ENCODE data around the gene NPIPB6. TPM values are rescaled to one million over a fixed set of nuclear protein-coding genes. Genes with fewer than 3 reads are reported as not detected.

NPIPB6 gene
- total RNA-seq, 1 donor from 2014 or later: 1.7 TPM

DNA sequence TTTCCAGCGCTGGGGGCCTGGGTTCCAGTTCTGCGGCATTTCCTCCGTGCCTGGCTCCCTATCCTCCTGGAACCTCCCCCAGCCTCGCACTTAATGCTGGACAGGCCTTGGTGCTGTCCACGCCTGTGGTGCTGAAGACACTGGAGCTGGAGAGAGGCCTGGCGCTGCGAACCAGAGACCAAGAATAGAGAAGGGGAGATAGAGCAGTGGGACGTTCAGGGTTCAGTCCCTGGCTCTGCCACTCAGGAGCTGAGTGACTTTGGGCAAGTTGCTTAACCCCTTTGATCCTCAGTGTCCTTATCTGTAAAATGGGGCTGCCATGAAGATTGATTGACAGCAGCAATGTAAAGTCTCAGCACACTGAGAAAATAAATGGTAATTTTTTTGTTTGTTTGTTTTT is 59.1 kb downstream of the NPIPB6 start:
- no peaks in the 10 kb centered on the region for H3K27me3 ChIP-seq
- TF ChIP-seq, protein P1, sequence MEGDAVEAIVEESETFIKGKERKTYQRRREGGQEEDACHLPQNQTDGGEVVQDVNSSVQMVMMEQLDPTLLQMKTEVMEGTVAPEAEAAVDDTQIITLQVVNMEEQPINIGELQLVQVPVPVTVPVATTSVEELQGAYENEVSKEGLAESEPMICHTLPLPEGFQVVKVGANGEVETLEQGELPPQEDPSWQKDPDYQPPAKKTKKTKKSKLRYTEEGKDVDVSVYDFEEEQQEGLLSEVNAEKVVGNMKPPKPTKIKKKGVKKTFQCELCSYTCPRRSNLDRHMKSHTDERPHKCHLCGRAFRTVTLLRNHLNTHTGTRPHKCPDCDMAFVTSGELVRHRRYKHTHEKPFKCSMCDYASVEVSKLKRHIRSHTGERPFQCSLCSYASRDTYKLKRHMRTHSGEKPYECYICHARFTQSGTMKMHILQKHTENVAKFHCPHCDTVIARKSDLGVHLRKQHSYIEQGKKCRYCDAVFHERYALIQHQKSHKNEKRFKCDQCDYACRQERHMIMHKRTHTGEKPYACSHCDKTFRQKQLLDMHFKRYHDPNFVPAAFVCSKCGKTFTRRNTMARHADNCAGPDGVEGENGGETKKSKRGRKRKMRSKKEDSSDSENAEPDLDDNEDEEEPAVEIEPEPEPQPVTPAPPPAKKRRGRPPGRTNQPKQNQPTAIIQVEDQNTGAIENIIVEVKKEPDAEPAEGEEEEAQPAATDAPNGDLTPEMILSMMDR (IDR thresholded peaks at IDR 0.05): no peak

DNA sequence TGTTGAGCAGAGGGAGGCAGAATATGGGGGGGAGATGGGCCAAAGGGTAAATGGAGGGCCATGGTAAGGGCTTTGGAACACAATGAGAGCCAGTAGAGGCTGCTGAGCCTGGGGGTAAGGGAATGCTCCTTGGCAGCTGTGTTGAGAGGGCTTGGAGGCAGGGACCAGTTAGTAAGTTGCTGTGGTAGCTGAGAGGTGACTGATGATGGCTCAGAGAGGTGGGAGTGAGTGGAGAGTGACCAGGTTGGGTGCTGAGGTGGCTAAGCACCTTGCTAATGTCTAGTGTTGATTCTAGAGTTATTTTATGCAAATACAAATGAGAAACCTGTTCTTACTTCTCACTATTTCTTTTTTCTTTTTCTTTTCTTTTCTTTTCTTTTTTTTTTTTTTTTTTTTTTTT is 60.2 kb downstream of the NPIPB6 start:
- intact Hi-C loops (cut with DNase I): no loop called here
- no peaks in the 10 kb centered on the region for H3K27me3 ChIP-seq

More for the DNA sequence above, 59.1 kb downstream of the NPIPB6 start:
- intact Hi-C loops (cut with DNase I): no loop called here
- Histone ChIP-seq H3K4me1 (no peaks in the 10 kb centered on the region), H3K9me3 (no peaks in the 10 kb centered on the region), H3K36me3 (no peaks in the 10 kb centered on the region), H3K4me3 (no peak overlapping the region), H3K27ac (no peak overlapping the region)
- no peak for DNase-seq (ENCODE audit: low spot score in 2 of 2)

DNA sequence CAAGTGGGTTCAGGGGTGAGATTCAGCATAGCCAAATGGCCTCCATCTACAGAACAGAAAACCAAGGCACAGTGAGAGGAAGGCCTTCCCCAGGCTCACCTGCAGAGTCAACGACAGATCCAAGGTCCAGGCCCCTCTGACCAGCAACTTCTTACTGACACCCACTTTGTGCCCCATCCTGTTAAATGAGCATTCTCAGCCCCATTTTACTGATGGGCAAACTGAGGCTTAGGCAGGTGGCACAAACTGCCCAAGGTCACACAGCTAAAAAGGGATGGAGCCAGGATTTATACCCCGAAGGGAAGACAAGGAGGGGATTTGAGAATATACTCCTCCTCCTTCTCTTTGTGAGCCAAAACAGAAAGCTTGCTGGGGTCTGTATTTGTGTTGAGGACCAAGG is 61.7 kb downstream of the NPIPB6 start:
- Histone ChIP-seq H3K27me3 (no peaks in the 10 kb centered on the region), H3K36me3 (no peaks in the 10 kb centered on the region), H3K4me3 (no peak overlapping the region), H3K27ac (no peak overlapping the region), H3K9me3 (no peaks in the 10 kb centered on the region), H3K4me1 (no peaks in the 10 kb centered on the region)
- DNase-seq (ENCODE audit: low spot score in 2 of 2): no peak
- TF ChIP-seq, protein P1 (IDR thresholded peaks at IDR 0.05): no peak
- intact Hi-C loops (cut with DNase I): no loop called here

More for the DNA sequence above, 60.2 kb downstream of the NPIPB6 start:
- Histone ChIP-seq H3K36me3 (no peaks in the 10 kb centered on the region), H3K27ac (no peak overlapping the region), H3K9me3 (no peaks in the 10 kb centered on the region), H3K4me1 (no peaks in the 10 kb centered on the region), H3K4me3 (no peak overlapping the region)
- no peak for DNase-seq (ENCODE audit: low spot score in 2 of 2)
- TF ChIP-seq, protein P1 (IDR thresholded peaks at IDR 0.05): no peak

DNA sequence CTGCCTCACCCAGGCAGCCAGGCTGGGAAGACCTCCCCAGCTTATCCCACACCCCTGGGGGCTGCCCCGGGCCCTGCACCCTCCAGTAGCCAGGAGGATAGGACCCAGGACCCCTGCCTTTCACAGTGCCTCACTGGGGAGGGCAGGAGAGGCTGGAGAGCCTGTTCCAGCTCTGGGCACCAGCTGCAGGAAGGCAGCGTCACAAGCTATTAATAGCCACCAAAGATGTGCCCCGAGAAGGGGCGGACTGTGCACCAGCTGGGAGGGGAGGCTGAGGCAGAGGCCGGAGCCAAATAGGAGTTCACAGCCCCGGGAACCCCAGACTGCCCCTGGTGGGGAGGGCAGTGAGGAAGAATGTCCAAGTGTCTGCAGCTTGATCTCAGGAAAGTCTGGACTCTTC is 62.2 kb downstream of the NPIPB6 start:
- Histone ChIP-seq H3K9me3 (no peaks in the 10 kb centered on the region), H3K27me3 (no peaks in the 10 kb centered on the region), H3K4me3 (no peak overlapping the region), H3K27ac (no peak overlapping the region), H3K36me3 (no peaks in the 10 kb centered on the region), H3K4me1 (no peaks in the 10 kb centered on the region)
- TF ChIP-seq, protein P1 (IDR thresholded peaks at IDR 0.05): no peak
- no peak for DNase-seq (ENCODE audit: low spot score in 2 of 2)
- intact Hi-C loops (cut with DNase I): no loop called here

DNA sequence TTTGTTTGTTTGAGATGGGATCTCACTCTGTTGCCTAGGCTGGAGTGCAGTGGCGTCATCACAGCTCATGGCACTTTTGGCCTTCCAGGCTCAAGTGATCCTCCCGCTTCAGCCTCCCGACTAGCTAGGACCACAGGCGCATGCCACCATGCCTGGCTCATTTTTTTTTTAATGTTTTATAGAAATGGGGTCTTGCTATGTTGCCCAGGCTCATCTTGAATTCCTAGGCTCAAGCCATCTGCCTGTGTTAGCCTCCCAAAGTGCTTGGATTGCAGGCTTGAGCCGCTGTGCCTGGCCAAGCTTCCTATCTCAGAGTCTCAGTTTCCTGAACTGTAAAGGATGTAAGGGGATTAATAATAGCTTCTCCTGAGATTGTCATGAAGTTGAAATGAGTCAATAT is 63.0 kb downstream of the NPIPB6 start:
- H3K4me1 ChIP-seq: no peaks in the 10 kb centered on the region
- no peak overlapping the region for H3K27ac ChIP-seq
- H3K4me3 ChIP-seq: no peak overlapping the region
- H3K27me3 ChIP-seq: no peaks in the 10 kb centered on the region
- TF ChIP-seq, protein P1 (IDR thresholded peaks at IDR 0.05): no peak
- intact Hi-C loops (cut with DNase I): no loop called here
- no peak for DNase-seq (ENCODE audit: low spot score in 2 of 2)
- H3K9me3 ChIP-seq: no peaks in the 10 kb centered on the region
- no peaks in the 10 kb centered on the region for H3K36me3 ChIP-seq

DNA sequence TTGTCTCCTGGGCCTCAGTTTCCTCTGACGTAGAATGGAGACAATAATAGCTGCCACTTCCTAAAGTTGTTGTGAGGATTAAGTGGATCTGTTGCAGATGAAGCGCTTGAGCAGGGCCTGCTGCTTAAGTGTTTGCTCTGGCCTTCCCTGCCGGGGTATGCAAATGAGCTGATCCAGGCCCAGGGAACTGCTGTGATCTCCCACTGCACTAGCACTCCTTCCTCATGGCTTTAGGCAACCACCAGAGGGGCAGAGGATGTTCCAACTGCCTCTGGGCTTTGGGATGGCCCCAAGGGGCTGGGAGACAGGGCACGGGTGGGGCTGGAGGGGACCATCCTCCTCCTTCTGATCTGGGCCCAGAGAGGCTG is 64.8 kb downstream of the NPIPB6 start:
- TF ChIP-seq, protein P1 (IDR thresholded peaks at IDR 0.05): no peak
- H3K9me3 ChIP-seq: no peaks in the 10 kb centered on the region
- H3K36me3 ChIP-seq: no peaks in the 10 kb centered on the region
- H3K27me3 ChIP-seq: no peaks in the 10 kb centered on the region
- intact Hi-C loops (cut with DNase I): no loop called here
- no peak overlapping the region for H3K27ac ChIP-seq
- no peaks in the 10 kb centered on the region for H3K4me1 ChIP-seq
- DNase-seq (ENCODE audit: low spot score in 2 of 2): no peak
- no peak overlapping the region for H3K4me3 ChIP-seq
